Erythroblast (primary cell): ENCODE data around the gene ADAMTSL2.

Experiments used
- GATA1 ChIP-seq: IDR thresholded peaks from 2 replicates; pipeline ENCODE4 v1.6.1; 2011; ENCODE audit warnings: low read depth, mild to moderate bottlenecking, control low read depth, low read length, moderate library complexity
- POLR2A ChIP-seq: IDR thresholded peaks from 2 replicates; pipeline ENCODE4 v1.6.1; 2011; ENCODE audit warnings: mild to moderate bottlenecking, low read length

GRCh38 chr9:133553973-133554713 is 19.6 kb downstream of the ADAMTSL2 start:
- TF ChIP-seq POLR2A (no peak), GATA1 (no peak)
